ENCODE results near the gene GCC1.

GCC1 gene

DNA sequence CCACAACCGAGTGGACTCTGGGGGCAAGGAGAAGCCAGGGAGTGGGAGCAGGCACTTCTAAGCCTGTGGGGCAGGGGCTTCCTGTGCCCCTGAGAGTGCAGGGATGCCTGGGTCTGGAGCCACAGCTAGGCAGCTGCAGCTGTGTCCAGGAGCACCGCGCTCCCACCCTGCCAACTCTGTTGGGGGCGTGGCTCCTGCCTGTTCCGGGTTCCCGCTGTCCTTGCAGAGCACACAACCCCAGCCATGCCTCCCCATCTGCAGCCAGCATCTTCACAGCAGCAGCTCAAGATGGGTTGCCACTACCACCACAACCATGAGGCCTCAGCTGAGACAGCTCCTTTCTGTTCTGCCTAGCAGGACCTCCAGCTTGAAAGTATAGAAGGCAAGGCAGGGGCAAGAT lies 23.9 kb upstream of the GCC1 start:
- H3K9me3 ChIP-seq (ENCODE audit: low read length) = peaks cover 6% of the 10 kb centered on the region
- H3K27me3 ChIP-seq (ENCODE audit: insufficient read depth, low read length) = peaks cover 2% of the 10 kb centered on the region
- H3K4me3 ChIP-seq (ENCODE audit: low read length) = no peak overlapping the region
- no peaks in the 10 kb centered on the region for H3K36me3 ChIP-seq (ENCODE audit: insufficient read depth, low read length)
- H2AFZ ChIP-seq (ENCODE audit: low read depth, low read length) = no peak overlapping the region
- H3K4me1 ChIP-seq (ENCODE audit: insufficient read depth, low read length) = no peaks in the 10 kb centered on the region

DNA sequence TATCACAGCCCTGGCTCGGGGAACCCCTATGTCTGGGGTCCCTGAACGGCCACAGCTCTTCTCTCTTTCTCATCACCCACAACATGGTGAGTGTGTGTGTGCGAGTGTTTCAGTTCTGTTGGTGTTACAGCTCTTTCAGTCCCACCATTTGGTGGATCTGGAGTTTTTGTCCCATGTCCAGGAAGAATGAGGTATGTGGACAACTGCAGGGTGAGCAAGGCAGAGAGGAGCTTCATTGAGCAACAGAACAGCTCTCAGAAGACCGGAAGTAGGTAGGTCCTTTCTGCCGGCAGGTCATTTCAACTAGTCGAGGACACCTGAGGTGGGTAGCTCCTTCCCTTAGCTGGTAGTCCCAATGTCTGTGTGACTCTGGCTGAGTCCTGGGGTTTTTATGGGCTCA lies 23.1 kb upstream of the GCC1 start:
- Histone ChIP-seq H3K27me3 (ENCODE audit: insufficient read depth, low read length) (peaks cover 2% of the 10 kb centered on the region), H3K4me1 (ENCODE audit: insufficient read depth, low read length) (no peaks in the 10 kb centered on the region), H3K36me3 (ENCODE audit: insufficient read depth, low read length) (no peaks in the 10 kb centered on the region), H3K4me3 (ENCODE audit: low read length) (no peak overlapping the region), H3K9me3 (ENCODE audit: low read length) (peaks cover 6% of the 10 kb centered on the region), H2AFZ (ENCODE audit: low read depth, low read length) (no peak overlapping the region)

DNA sequence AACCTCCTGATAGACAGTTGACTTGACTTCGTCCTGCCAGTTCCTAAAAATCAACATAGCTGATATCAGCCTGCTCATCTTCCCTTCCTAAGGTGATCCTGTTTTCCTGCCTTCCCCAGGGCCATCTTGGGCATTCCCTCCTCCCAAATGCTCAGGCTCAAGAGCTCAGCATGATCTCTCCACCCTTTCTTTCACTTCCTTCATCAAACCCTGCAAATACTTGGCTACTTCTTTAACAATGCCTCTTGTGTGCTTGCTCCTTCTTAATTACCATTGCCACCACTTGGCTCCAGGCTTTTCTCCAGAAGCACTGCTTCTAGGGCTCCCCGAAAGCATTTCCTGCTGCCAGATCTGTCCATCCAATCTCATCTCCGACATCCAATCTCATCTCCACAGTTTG lies 15.5 kb upstream of the GCC1 start:
- H3K4me3 ChIP-seq (ENCODE audit: low read length) = no peak overlapping the region
- H3K4me1 ChIP-seq (ENCODE audit: insufficient read depth, low read length) = no peaks in the 10 kb centered on the region
- no peak overlapping the region for H2AFZ ChIP-seq (ENCODE audit: low read depth, low read length)
- no peaks in the 10 kb centered on the region for H3K9me3 ChIP-seq (ENCODE audit: low read length)
- H3K27me3 ChIP-seq (ENCODE audit: insufficient read depth, low read length) = no peaks in the 10 kb centered on the region
- H3K36me3 ChIP-seq (ENCODE audit: insufficient read depth, low read length) = no peaks in the 10 kb centered on the region

DNA sequence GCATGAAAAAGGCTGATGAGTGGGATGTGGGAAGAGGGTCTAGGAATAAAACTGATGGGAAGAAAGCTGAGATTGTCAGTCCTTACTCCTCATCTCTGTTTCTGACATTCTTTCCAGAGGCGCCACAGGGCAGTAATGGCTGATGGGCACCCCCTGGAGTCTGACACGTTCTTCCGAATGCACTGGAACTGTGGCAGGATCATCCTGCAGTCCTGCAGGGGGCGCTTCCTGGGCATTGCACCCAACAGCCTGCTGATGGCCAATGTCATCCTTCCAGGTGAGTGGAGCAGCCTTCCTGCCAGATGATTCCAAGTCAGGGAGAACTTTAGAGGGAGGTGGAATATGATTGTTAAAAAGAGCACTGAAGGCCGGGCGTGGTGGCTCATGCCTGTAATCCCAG lies 12.9 kb upstream of the GCC1 start:
- Histone ChIP-seq H3K4me1 (ENCODE audit: insufficient read depth, low read length) (no peaks in the 10 kb centered on the region), H2AFZ (ENCODE audit: low read depth, low read length) (no peak overlapping the region), H3K9me3 (ENCODE audit: low read length) (no peaks in the 10 kb centered on the region), H3K4me3 (ENCODE audit: low read length) (no peak overlapping the region), H3K27me3 (ENCODE audit: insufficient read depth, low read length) (no peaks in the 10 kb centered on the region), H3K36me3 (ENCODE audit: insufficient read depth, low read length) (no peaks in the 10 kb centered on the region)

DNA sequence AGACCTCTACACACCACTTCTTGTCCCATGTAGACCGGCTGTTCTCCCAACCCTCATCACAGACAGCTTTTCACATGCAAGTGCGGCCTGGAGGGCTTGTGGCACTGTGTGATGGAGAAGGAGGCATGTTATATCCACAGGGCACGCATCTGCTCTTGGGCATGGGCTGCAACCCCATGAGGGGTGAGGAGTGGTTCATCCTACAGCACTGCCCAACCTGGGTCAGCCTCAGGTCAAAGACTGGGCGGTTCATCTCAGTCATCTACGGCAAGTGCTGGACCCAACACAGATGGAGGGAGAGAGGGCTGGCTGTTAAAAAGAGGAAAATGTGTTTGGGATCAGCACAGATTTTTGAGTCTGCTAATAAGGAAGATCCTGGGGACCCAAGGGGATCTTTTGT lies 10.3 kb upstream of the GCC1 start:
- Histone ChIP-seq H3K4me3 (ENCODE audit: low read length) (no peak overlapping the region), H3K27me3 (ENCODE audit: insufficient read depth, low read length) (no peaks in the 10 kb centered on the region), H2AFZ (ENCODE audit: low read depth, low read length) (no peak overlapping the region), H3K4me1 (ENCODE audit: insufficient read depth, low read length) (no peaks in the 10 kb centered on the region), H3K9me3 (ENCODE audit: low read length) (no peaks in the 10 kb centered on the region), H3K36me3 (ENCODE audit: insufficient read depth, low read length) (peaks cover 11% of the 10 kb centered on the region)

DNA sequence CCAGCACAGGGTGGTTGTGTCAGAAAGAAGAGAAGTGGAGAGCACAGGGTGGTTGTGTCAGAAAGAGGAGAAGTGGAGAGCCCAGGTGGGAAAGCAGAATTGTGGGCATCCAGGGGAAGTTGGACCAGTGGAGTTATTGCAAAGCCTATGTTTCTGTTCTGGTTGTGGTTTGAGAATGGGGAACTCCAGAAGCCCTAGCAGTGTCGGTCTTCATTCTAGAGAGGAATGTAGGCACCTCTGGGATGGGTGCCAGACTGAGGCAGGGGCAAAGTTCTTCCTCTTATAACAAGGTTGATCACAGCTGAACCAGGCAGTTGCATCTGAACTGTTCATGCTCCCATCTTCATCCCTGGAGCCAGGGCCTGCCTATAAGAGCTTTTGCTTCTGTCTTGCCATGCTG lies 9.1 kb upstream of the GCC1 start:
- Histone ChIP-seq H3K4me1 (ENCODE audit: insufficient read depth, low read length) (peaks cover 3% of the 10 kb centered on the region), H3K4me3 (ENCODE audit: low read length) (no peak overlapping the region), H3K36me3 (ENCODE audit: insufficient read depth, low read length) (peaks cover 21% of the 10 kb centered on the region), H3K9me3 (ENCODE audit: low read length) (no peaks in the 10 kb centered on the region), H3K27me3 (ENCODE audit: insufficient read depth, low read length) (no peaks in the 10 kb centered on the region), H2AFZ (ENCODE audit: low read depth, low read length) (no peak overlapping the region)

DNA sequence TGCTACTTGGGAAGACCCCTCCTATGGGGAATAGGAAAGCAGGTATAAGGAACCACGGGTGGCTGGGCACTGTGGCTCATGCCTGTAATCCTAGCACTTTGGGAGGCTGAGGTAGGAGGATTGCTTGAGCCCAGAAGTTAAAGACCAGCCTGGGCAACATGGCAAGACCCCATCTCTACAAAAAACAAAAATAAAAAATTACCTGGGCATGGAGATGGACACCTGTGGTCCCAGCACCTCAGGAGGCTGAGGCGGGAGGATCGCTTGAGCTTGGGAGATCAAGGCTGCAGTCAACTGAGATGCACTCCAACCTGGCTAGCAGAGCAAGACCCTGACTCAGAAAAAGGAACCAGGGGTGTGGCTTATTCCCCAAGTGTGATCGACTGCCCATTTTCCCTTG lies 7.2 kb upstream of the GCC1 start:
- no peaks in the 10 kb centered on the region for H3K27me3 ChIP-seq (ENCODE audit: insufficient read depth, low read length)

DNA sequence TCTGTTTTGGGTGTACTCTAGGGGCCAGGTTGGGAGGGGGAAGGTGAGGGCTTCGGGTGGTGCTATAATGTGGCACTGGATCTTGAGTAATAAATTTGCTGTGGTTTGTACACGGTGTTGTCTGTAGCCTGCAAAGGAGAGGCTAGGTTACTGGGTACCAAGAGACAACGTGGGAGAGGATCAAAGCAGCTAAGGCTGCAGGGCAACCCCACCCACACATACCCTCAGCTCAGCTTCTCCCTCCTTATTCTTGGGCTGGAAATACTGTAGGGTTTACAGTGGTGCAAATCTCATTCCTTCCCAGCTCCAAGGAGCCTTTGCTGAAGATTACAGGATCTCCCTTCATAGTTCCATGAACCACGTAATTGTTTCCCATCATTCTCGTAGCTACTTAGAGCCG lies 6.2 kb upstream of the GCC1 start:
- Histone ChIP-seq H3K4me1 (ENCODE audit: insufficient read depth, low read length) (peaks cover 11% of the 10 kb centered on the region), H3K27me3 (ENCODE audit: insufficient read depth, low read length) (no peaks in the 10 kb centered on the region), H3K4me3 (ENCODE audit: low read length) (no peak overlapping the region), H3K36me3 (ENCODE audit: insufficient read depth, low read length) (peaks cover 22% of the 10 kb centered on the region), H3K9me3 (ENCODE audit: low read length) (no peaks in the 10 kb centered on the region), H2AFZ (ENCODE audit: low read depth, low read length) (no peak overlapping the region)

More for the DNA sequence above, 7.2 kb upstream of the GCC1 start:
- H3K4me1 ChIP-seq (ENCODE audit: insufficient read depth, low read length) = peaks cover 11% of the 10 kb centered on the region
- H3K9me3 ChIP-seq (ENCODE audit: low read length) = no peaks in the 10 kb centered on the region
- H2AFZ ChIP-seq (ENCODE audit: low read depth, low read length) = no peak overlapping the region
- no peak overlapping the region for H3K4me3 ChIP-seq (ENCODE audit: low read length)
- H3K36me3 ChIP-seq (ENCODE audit: insufficient read depth, low read length) = peaks cover 22% of the 10 kb centered on the region

DNA sequence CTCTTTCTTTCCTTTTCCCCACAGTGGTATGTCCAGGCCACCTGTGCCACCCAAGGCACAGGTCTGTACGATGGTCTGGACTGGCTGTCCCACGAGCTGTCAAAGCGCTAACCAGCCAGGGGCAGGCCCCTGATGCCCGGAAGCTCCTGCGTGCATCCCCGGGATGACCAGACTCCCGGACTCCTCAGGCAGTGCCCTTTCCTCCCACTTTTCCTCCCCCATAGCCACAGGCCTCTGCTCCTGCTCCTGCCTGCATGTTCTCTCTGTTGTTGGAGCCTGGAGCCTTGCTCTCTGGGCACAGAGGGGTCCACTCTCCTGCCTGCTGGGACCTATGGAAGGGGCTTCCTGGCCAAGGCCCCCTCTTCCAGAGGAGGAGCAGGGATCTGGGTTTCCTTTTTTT lies 5.8 kb upstream of the GCC1 start:
- no peaks in the 10 kb centered on the region for H3K27me3 ChIP-seq (ENCODE audit: insufficient read depth, low read length)
- H3K4me3 ChIP-seq (ENCODE audit: low read length) = no peak overlapping the region
- no peaks in the 10 kb centered on the region for H3K9me3 ChIP-seq (ENCODE audit: low read length)
- H3K36me3 ChIP-seq (ENCODE audit: insufficient read depth, low read length) = peaks cover 22% of the 10 kb centered on the region
- peaks cover 11% of the 10 kb centered on the region for H3K4me1 ChIP-seq (ENCODE audit: insufficient read depth, low read length)
- H2AFZ ChIP-seq (ENCODE audit: low read depth, low read length) = no peak overlapping the region

DNA sequence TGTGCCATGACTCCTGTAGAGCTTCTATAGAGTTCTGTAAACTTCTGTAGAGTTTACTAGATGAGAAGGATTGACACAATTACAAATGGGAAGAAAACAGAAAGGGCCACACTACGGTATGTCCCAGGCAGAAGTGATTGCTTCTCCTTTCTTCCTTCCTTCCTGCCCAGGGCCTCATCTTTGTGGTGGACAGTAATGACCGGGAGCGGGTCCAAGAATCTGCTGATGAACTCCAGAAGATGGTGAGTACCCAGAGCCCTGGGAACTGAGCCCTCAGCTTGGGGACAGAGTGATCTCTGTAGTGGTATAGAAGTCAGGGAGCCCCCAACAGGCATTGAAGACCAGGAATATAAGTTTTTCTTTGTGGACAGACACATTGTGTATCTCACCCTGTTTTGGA lies 4.5 kb upstream of the GCC1 start:
- Histone ChIP-seq H3K36me3 (ENCODE audit: insufficient read depth, low read length) (peaks cover 22% of the 10 kb centered on the region), H3K4me1 (ENCODE audit: insufficient read depth, low read length) (peaks cover 14% of the 10 kb centered on the region), H2AFZ (ENCODE audit: low read depth, low read length) (no peak overlapping the region), H3K27me3 (ENCODE audit: insufficient read depth, low read length) (no peaks in the 10 kb centered on the region), H3K4me3 (ENCODE audit: low read length) (no peak overlapping the region), H3K9me3 (ENCODE audit: low read length) (no peaks in the 10 kb centered on the region)

DNA sequence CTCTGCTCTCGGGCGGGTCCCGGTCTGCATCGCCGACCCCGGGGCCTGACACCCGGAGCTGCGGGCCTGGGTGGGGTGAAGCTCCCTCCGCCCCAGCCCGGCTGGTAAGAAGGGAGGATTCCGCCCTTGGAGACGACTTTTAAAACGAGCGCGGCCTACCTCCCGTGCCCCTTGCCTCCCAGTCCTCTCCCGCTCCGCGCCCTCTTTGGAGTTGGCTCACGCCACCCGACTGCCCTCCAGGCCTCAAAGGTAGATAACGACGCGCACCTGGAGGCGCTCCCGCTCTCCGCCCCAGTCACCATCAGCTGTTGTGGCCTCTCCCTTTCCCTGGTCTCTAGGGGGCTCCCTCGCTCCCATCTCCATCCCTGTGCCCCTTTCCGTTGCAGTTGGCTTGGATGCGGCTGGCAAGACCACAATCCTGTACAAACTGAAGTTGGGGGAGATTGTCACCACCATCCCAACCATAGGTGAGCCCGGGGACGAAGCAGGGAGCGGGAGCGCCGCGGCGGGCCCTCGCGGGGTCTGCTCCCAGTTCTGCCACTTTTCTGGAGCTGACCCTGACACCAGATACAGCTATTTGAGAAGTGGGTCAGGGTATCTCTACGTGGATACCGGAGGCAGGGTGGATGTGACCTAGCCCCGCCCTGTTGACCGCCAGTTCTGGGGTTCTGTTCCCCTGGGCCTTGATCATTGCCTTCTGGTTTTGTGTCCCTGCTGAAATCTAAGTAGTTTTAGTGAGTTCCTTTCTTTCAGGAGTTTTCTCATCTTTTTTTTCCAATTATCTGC lies 3.5 kb upstream of the GCC1 start:
- H3K27me3 ChIP-seq (ENCODE audit: insufficient read depth, low read length) = no peaks in the 10 kb centered on the region
- H3K36me3 ChIP-seq (ENCODE audit: insufficient read depth, low read length) = peaks cover 24% of the 10 kb centered on the region
- H3K4me3 ChIP-seq (ENCODE audit: low read length) = peak overlapping the region; percentile 92
- H3K9me3 ChIP-seq (ENCODE audit: low read length) = no peaks in the 10 kb centered on the region
- peaks cover 24% of the 10 kb centered on the region for H3K4me1 ChIP-seq (ENCODE audit: insufficient read depth, low read length)
- peak overlapping the region; percentile 78 for H2AFZ ChIP-seq (ENCODE audit: low read depth, low read length)

DNA sequence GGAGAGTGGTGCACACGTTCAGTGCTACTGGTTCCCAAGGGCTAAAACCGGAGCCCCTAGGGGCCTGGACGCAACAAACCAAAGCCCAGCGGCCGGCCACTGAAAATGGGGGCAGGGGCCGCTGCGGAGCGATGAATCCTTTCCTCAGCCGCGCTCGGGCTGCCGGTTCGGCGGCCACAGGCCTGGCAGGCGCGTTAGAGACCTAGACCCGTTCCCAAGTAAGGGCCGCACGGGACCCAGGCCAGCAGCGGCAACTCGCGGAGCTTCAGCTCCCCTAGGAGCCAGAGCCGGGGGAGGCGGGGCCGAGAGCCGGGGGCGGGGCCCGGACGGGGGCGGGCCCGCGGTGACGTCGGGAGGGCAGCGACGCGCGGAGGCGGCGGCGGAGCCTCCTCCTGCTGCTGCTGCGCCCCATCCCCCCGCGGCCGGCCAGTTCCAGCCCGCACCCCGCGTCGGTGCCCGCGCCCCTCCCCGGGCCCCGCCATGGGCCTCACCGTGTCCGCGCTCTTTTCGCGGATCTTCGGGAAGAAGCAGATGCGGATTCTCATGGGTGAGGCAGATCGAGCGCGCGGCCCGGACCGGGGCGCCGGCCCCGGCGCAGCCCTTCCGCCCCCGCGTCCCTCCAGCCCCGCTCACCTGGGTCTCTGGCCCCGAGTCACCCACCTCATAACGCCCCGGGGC lies 2.8 kb upstream of the GCC1 start, which contains the start of gene ARF5:
ARF5 (plus strand) TSS at position 393 of the 678 bp plus-strand sequence; CDS start at position 481, 88 bp downstream.
- Histone ChIP-seq H3K4me3 (ENCODE audit: low read length) (peak within 1 kb of the TSS; percentile 92), H2AFZ (ENCODE audit: low read depth, low read length) (peak within 1 kb of the TSS; percentile 78), H3K4me1 (ENCODE audit: insufficient read depth, low read length) (peaks cover 30% of the 10 kb centered on the region), H3K27me3 (ENCODE audit: insufficient read depth, low read length) (no peaks in the 10 kb centered on the region), H3K9me3 (ENCODE audit: low read length) (no peaks in the 10 kb centered on the region), H3K36me3 (ENCODE audit: insufficient read depth, low read length) (peaks cover 31% of the 10 kb centered on the region)

DNA sequence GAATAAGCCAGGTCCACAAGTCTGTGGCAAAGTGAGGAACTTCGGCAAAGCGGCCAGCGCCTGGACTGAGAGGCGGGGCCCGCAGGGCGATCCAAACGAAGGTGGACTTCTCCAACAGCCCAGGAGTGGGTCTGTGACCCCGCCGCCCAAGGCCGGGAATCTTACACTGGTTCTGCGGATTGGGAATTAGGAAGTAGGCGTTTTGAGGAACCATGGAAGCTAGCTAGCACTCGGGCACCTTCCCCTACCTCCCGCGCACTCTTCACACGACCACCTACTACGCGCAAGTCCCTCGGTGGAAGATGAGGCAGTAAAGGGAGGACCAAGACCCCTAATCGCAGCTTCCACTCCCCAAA lies 2.2 kb upstream of the GCC1 start:
- peaks cover 32% of the 10 kb centered on the region for H3K4me1 ChIP-seq (ENCODE audit: insufficient read depth, low read length)
- no peaks in the 10 kb centered on the region for H3K27me3 ChIP-seq (ENCODE audit: insufficient read depth, low read length)
- H2AFZ ChIP-seq (ENCODE audit: low read depth, low read length) = peak overlapping the region; percentile 78
- no peaks in the 10 kb centered on the region for H3K9me3 ChIP-seq (ENCODE audit: low read length)
- H3K36me3 ChIP-seq (ENCODE audit: insufficient read depth, low read length) = peaks cover 36% of the 10 kb centered on the region
- peak overlapping the region; percentile 92 for H3K4me3 ChIP-seq (ENCODE audit: low read length)

All from neuron (in vitro differentiated cells).